Keratinocyte (primary cell): ENCODE results near the gene COL4A4. TPM values are rescaled to one million over a fixed set of nuclear protein-coding genes. Genes with fewer than 3 reads are reported as not detected.

Source experiments
- DNase-seq: peaks from one replicate; pipeline ENCODE4 v3.0.0-alpha.2; 2011; ENCODE audit warnings: low read depth, missing footprints, low spot score
- FAIRE-seq: peaks from 2 replicates; lab custom pipeline; 2011; peaks lifted over from hg19 to GRCh38; lab: Jason Lieb, UNC
- H2AFZ ChIP-seq: 2 replicates; pipeline ENCODE4 v1.6.0; 2012; ENCODE audit warnings: low read length, control low read depth, inconsistent platforms; ENCODE audit not compliant: control insufficient read depth
- H3K27ac ChIP-seq: 2 replicates; pipeline ENCODE4 v1.5.1; 2011; ENCODE audit warnings: low read length; ENCODE audit not compliant: control insufficient read depth, insufficient read depth
- H3K27me3 ChIP-seq: 3 replicates; pipeline ENCODE4 v1.6.0; 2011; ENCODE audit warnings: low read length; ENCODE audit not compliant: control insufficient read depth, insufficient read depth; ENCODE audit errors: extremely low read depth
- H3K36me3 ChIP-seq, 2 experiments: 2 replicates in 1 of 2; 3 replicates in 1 of 2; pipeline ENCODE4 v1.5.1; 2011; ENCODE audit warnings: low read length in 2 of 2, mild to moderate bottlenecking in 1 of 2; ENCODE audit not compliant: control insufficient read depth in 2 of 2, insufficient read depth in 2 of 2; ENCODE audit errors: extremely low read depth in 1 of 2
- H3K4me1 ChIP-seq: 3 replicates; pipeline ENCODE4 v1.5.1; 2011; ENCODE audit warnings: low read length; ENCODE audit not compliant: control insufficient read depth, insufficient read depth; ENCODE audit errors: extremely low read depth
- H3K4me2 ChIP-seq: 3 replicates; pipeline ENCODE4 v1.6.0; 2011; ENCODE audit warnings: low read depth, low read length; ENCODE audit not compliant: control insufficient read depth, insufficient read depth; ENCODE audit errors: extremely low read depth
- H3K4me3 ChIP-seq, 3 experiments: fragments of 200-600 bp in 1 of 3; sonication (generic) in 1 of 3; 2 replicates in 2 of 3; 3 replicates in 1 of 3; pipeline ENCODE4 v1.5.1; 2011 to 2016; ENCODE audit warnings: low read length in 3 of 3, mild to moderate bottlenecking in 3 of 3, control low read depth in 2 of 3, inconsistent platforms in 1 of 3, low read depth in 1 of 3, mixed read lengths in 1 of 3, mixed run types in 1 of 3, moderate library complexity in 1 of 3; ENCODE audit not compliant: control insufficient read depth in 2 of 3, insufficient read depth in 2 of 3; ENCODE audit errors: extremely low read depth in 1 of 3
- H3K79me2 ChIP-seq: 2 replicates; pipeline ENCODE4 v1.6.0; 2012; ENCODE audit warnings: low read length; ENCODE audit not compliant: control insufficient read depth, insufficient read depth
- H3K9ac ChIP-seq: 3 replicates; pipeline ENCODE4 v1.6.0; 2011; ENCODE audit warnings: low read length; ENCODE audit not compliant: control insufficient read depth, insufficient read depth; ENCODE audit errors: extremely low read depth
- H3K9me1 ChIP-seq: 3 replicates; pipeline ENCODE4 v1.6.0; 2011; ENCODE audit warnings: low read length; ENCODE audit not compliant: control insufficient read depth, insufficient read depth; ENCODE audit errors: extremely low read depth
- H3K9me3 ChIP-seq: 2 replicates; pipeline ENCODE4 v1.5.1; 2012; ENCODE audit warnings: low read depth, low read length; ENCODE audit not compliant: control insufficient read depth
- H4K20me1 ChIP-seq: 3 replicates; pipeline ENCODE4 v1.6.0; 2011; ENCODE audit warnings: low read length; ENCODE audit not compliant: control insufficient read depth, insufficient read depth; ENCODE audit errors: extremely low read depth
- CTCF ChIP-seq, 3 experiments: IDR thresholded peaks in 1 of 3; conservative IDR thresholded peaks in 1 of 3; optimal IDR thresholded peaks in 1 of 3; 2 replicates in 2 of 3; 3 replicates in 1 of 3; pipeline versions ENCODE3 to v1.5.1; 2011; ENCODE audit warnings: low read length in 3 of 3, mild to moderate bottlenecking in 3 of 3, moderate library complexity in 2 of 3, control low read depth in 1 of 3, inconsistent platforms in 1 of 3; ENCODE audit not compliant: insufficient read depth in 2 of 3; ENCODE audit errors: extremely low read depth in 1 of 3
- EZH2 ChIP-seq: IDR thresholded peaks from one replicate; pipeline ENCODE4 v1.6.1; 2012; ENCODE audit warnings: inconsistent platforms, mild to moderate bottlenecking, low read length, moderate library complexity
- dilution Hi-C: fragments of 300-500 bp; cut with MboI; formaldehyde crosslinking; loops from one replicate; pipeline ENCODE4 v1.7.0; 2020; ENCODE audit warnings: low sequenced_read_pairs; ENCODE audit not compliant: extremely low pct_ligation_motif_present
- polyA plus RNA-seq, 5 experiments: library from polyadenylated mRNA; depleted of rRNA in 3 of 5; stranded (reverse) in 3 of 5; stranded (forward) in 1 of 5; unstranded in 1 of 5; fragments of >200 nt; gene quantifications; 1 replicate in 1 of 5; 2 replicates in 3 of 5; 3 replicates in 1 of 5; pipeline versions ENCODE4 v1.2.1 to v1.2.3, GENCODE V29; 2011 to 2012; ENCODE audit warnings: missing spikeins in 2 of 5, low read depth in 1 of 5, low replicate concordance in 1 of 5

COL4A4 gene
- polyA plus RNA-seq, 1 donor (not counting 4 experiments of a cell fraction or from before 2014, with no cell fraction given), result not detected

- Histone ChIP-seq H3K36me3 (no peaks in the 10 kb centered on the region), H3K4me2 (no peak overlapping the region), H3K79me2 (no peaks in the 10 kb centered on the region), H2AFZ (no peak overlapping the region), H4K20me1 (no peaks in the 10 kb centered on the region), H3K4me3 (no peak overlapping the region), H3K4me1 (no peaks in the 10 kb centered on the region), H3K27me3 (no peaks in the 10 kb centered on the region), H3K9me3 (no peaks in the 10 kb centered on the region), H3K9ac (no peak overlapping the region), H3K9me1 (no peaks in the 10 kb centered on the region), H3K27ac (no peak overlapping the region)
- TF ChIP-seq EZH2 (no peak), CTCF (optimal IDR thresholded peaks at IDR 0.05 in 1 of 3, IDR thresholded peaks at IDR 0.05 in 1 of 3, conservative IDR thresholded peaks at IDR 0.05 in 1 of 3; ENCODE audit: extremely low read depth in 1 of 3, insufficient read depth in 2 of 3, low read length in 3 of 3) (peak; percentile 75 to 88 (median 79))
- FAIRE-seq (peak; percentile 81), DNase-seq (no peak)
- dilution Hi-C loops, result no loop called here
These were observed 56.9 kb downstream of the COL4A4 start for GRCh38 chr2:227106845-227107759.

- no peaks in the 10 kb centered on the region for H3K9me3 ChIP-seq
- H3K79me2 ChIP-seq, result no peaks in the 10 kb centered on the region
- H3K9me1 ChIP-seq, result no peaks in the 10 kb centered on the region
- no peak overlapping the region for H3K4me2 ChIP-seq
- no peak for DNase-seq
- no peaks in the 10 kb centered on the region for H4K20me1 ChIP-seq
- no peak overlapping the region for H3K9ac ChIP-seq
- no peaks in the 10 kb centered on the region for H3K4me1 ChIP-seq
- no peaks in the 10 kb centered on the region for H3K27me3 ChIP-seq
- H2AFZ ChIP-seq, result no peak overlapping the region
- no peak overlapping the region for H3K27ac ChIP-seq
- TF ChIP-seq CTCF (optimal IDR thresholded peaks at IDR 0.05 in 1 of 3, IDR thresholded peaks at IDR 0.05 in 1 of 3, conservative IDR thresholded peaks at IDR 0.05 in 1 of 3; ENCODE audit: extremely low read depth in 1 of 3, insufficient read depth in 2 of 3, low read length in 3 of 3) (no peak), EZH2 (no peak)
- no peak for FAIRE-seq
- H3K4me3 ChIP-seq, result no peak overlapping the region
- dilution Hi-C loops, result no loop called here
- H3K36me3 ChIP-seq, result no peaks in the 10 kb centered on the region
These were observed 60.4 kb downstream of the COL4A4 start for GRCh38 chr2:227103583-227103982.
